Epithelial cell of esophagus (primary cell): ENCODE data around the gene ADM5.

Experiments
- DNase-seq: peaks from one replicate; pipeline ENCODE4 v3.0.0; 2010; ENCODE audit warnings: low read depth
- H3K4me3 ChIP-seq: 2 replicates; pipeline ENCODE4 v1.5.1; 2011; ENCODE audit warnings: mild to moderate bottlenecking, low read length, control low read depth
- CTCF ChIP-seq: IDR thresholded peaks from 2 replicates; pipeline ENCODE4 v1.5.1; 2011; ENCODE audit warnings: low read depth, mild to moderate bottlenecking, low read length, control low read depth, inconsistent platforms; ENCODE audit not compliant: insufficient read depth; ENCODE audit errors: missing control alignments

Gene ADM5

GRCh38 chr19:49658566-49659442 is 30.6 kb upstream of the ADM5 start:
- no peak overlapping the region for H3K4me3 ChIP-seq
- no peak for DNase-seq
- no peak for TF ChIP-seq CTCF

GRCh38 chr19:49660338-49660961 is 28.9 kb upstream of the ADM5 start:
- no peak overlapping the region for H3K4me3 ChIP-seq
- no peak for TF ChIP-seq CTCF
- no peak for DNase-seq

DNA sequence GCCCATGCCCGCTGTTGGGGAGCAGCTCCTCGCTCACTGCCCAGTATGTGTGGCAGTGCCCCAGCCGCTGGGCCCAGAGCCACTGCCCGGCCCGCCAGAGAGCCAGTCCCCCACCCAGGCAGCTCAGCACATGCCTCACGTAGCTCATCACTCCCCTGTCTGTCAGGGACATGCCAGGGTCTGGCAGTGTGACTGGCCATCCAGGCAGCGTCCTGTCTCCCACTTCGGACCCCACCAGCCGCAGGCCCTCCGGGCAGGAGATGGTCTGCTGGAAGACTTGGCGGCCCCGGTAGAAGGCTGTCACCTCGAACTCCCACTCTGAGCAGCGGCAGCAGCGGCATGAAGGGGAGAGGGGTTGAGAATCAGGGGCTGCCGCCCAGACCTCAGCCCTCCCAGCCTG is 27.4 kb upstream of the ADM5 start:
- no peak for TF ChIP-seq CTCF
- DNase-seq = no peak

GRCh38 chr19:49663224-49663623 is 26.2 kb upstream of the ADM5 start:
- no peak for TF ChIP-seq CTCF
- no peak overlapping the region for H3K4me3 ChIP-seq

More for the DNA sequence above, 27.4 kb upstream of the ADM5 start:
- no peak overlapping the region for H3K4me3 ChIP-seq

DNA sequence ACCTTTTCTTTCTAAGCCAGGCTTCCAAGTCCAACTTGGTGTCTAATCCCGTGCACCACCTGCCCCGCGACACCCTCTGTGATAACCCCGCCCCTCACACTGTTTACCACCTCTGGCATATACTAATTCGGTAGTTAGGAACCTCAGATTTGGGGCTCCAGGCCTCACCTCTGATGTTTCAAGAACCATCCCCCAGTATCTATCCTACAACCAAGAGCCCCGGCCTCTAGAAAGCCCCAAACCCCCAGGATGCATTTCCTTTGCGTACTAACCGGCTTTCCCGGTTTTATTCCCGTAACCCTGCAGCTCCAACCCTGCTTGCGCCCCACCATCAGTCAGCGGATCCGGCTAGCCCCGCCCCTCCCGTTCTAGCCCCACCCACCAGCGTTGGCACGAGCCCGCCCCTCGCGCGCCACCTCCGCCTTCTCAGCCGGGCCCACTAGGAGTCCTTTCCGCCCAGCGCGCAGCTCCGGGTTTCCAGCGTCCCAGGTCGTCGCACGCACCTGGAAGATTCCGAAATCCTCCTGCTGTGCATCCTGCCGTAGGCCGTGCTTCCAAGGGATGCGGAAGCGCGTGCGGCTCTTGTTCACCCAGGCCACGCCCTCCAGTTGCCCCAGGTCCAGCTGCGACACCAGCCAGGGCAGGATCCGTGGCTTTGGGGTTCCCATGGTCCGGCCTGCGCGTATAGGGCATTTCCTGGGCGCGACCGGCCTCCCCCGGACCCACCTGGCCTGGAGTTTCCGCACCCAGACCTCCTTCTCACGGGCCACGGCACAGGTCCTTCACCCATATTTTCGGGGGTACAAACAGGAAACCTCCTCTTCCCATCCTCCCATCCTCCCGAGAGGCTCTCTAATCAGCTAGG is 25.0 kb upstream of the ADM5 start:
- DNase-seq = peak; percentile 96
- H3K4me3 ChIP-seq = peak overlapping the region; percentile 98
- peak; percentile 27 for TF ChIP-seq CTCF

More at GRCh38 chr19:49663224-49663623, 26.2 kb upstream of the ADM5 start:
- no peak for DNase-seq

DNA sequence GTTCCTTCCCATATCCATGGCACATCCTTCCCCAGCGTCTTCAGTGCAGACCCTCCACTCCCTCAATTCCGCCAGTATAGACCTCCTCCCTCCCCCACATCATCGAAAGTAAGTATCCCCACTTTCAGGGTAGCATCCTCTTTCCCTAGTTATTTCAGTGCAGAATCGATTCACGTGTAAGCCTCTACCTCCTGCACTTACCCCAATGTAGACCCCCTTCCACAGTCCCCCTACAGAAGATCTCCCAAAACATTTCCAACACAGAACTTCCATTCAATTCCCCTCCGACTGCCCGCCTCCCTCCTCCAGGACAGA is 24.4 kb upstream of the ADM5 start:
- TF ChIP-seq CTCF = no peak
- H3K4me3 ChIP-seq = peak overlapping the region; percentile 98
- no peak for DNase-seq
